IMR-90 (cell line): ENCODE data around the gene LIMS2.

ENCODE experiments used
- FOS ChIP-seq: fragments of 150-350 bp; IDR thresholded peaks from 2 replicates; pipeline ENCODE4 v1.6.1; 2016; ENCODE audit warnings: low read depth, low read length
- MAZ ChIP-seq: IDR thresholded peaks from 2 replicates; pipeline ENCODE4 v1.6.1; 2012; ENCODE audit warnings: low read depth, mild to moderate bottlenecking, low read length, improper control_type of control experiment, moderate library complexity, borderline replicate concordance
- MXI1 ChIP-seq: IDR thresholded peaks from 2 replicates; pipeline ENCODE4 v1.6.1; 2012; ENCODE audit warnings: low read depth, mild to moderate bottlenecking, low read length, moderate library complexity, borderline replicate concordance
- NFE2L2 ChIP-seq: fragments of 150-350 bp; IDR thresholded peaks from 2 replicates; pipeline ENCODE4 v1.6.1; 2016; ENCODE audit warnings: low read depth, mild to moderate bottlenecking, low read length
- POLR2A ChIP-seq: IDR thresholded peaks from 2 replicates; pipeline ENCODE4 v1.6.1; 2012; ENCODE audit warnings: mild to moderate bottlenecking, low read depth, low read length
- RFX5 ChIP-seq: IDR thresholded peaks from 2 replicates; pipeline ENCODE4 v1.8.0; 2012; ENCODE audit warnings: low read depth, mild to moderate bottlenecking, low read length, moderate library complexity
- SMC3 ChIP-seq: fragments of 150-350 bp; IDR thresholded peaks from 2 replicates; pipeline ENCODE4 v1.6.1; 2016; ENCODE audit warnings: low read depth, mild to moderate bottlenecking, antibody characterized with exemption, low read length, moderate library complexity
- TF ChIP-seq, protein P1 (sequence below): conservative IDR thresholded peaks from 2 replicates; pipeline ENCODE4 v1.5.1; 2012; ENCODE audit warnings: mild to moderate bottlenecking, low read depth, low read length, improper control_type of control experiment

DNA sequence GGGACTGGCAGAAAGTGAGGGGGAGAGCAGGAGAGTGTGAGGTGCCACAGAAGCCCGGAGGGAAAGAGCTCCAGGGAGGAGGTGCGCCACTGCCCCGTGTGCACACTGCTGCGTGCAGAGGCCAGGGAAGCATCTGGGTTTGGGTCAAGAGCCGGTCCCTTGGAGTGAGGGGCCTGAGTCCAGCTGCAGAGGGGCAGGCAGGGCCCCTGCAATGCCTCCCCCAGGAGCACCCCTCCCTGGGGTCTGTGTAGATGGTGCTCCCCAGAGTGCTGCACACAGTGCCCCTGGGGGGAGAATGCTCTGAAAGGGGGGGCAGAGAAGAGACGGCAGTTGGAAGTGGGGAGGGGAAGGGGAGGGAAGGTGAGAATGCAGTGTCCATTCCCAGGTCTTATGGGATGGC is 3.7 kb upstream of the LIMS2 start:
- no peak for TF ChIP-seq POLR2A
- TF ChIP-seq, protein P1, sequence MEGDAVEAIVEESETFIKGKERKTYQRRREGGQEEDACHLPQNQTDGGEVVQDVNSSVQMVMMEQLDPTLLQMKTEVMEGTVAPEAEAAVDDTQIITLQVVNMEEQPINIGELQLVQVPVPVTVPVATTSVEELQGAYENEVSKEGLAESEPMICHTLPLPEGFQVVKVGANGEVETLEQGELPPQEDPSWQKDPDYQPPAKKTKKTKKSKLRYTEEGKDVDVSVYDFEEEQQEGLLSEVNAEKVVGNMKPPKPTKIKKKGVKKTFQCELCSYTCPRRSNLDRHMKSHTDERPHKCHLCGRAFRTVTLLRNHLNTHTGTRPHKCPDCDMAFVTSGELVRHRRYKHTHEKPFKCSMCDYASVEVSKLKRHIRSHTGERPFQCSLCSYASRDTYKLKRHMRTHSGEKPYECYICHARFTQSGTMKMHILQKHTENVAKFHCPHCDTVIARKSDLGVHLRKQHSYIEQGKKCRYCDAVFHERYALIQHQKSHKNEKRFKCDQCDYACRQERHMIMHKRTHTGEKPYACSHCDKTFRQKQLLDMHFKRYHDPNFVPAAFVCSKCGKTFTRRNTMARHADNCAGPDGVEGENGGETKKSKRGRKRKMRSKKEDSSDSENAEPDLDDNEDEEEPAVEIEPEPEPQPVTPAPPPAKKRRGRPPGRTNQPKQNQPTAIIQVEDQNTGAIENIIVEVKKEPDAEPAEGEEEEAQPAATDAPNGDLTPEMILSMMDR = no peak
- TF ChIP-seq SMC3 = no peak
- no peak for TF ChIP-seq FOS
- no peak for TF ChIP-seq MAZ
- TF ChIP-seq MXI1 = no peak
- TF ChIP-seq NFE2L2 = no peak
- TF ChIP-seq RFX5 = no peak
